Subcutaneous preadipocyte (primary cell): ENCODE data around the gene USP9X. TPM values are rescaled to one million over a fixed set of nuclear protein-coding genes. Genes with fewer than 3 reads are reported as not detected.

Experiments used
- total RNA-seq: library from RNA; depleted of rRNA; stranded (reverse); fragments of >200 nt; gene quantifications from 2 replicates; pipeline ENCODE4 v1.2.3, GENCODE V29; 2012

The USP9X gene, protein sequence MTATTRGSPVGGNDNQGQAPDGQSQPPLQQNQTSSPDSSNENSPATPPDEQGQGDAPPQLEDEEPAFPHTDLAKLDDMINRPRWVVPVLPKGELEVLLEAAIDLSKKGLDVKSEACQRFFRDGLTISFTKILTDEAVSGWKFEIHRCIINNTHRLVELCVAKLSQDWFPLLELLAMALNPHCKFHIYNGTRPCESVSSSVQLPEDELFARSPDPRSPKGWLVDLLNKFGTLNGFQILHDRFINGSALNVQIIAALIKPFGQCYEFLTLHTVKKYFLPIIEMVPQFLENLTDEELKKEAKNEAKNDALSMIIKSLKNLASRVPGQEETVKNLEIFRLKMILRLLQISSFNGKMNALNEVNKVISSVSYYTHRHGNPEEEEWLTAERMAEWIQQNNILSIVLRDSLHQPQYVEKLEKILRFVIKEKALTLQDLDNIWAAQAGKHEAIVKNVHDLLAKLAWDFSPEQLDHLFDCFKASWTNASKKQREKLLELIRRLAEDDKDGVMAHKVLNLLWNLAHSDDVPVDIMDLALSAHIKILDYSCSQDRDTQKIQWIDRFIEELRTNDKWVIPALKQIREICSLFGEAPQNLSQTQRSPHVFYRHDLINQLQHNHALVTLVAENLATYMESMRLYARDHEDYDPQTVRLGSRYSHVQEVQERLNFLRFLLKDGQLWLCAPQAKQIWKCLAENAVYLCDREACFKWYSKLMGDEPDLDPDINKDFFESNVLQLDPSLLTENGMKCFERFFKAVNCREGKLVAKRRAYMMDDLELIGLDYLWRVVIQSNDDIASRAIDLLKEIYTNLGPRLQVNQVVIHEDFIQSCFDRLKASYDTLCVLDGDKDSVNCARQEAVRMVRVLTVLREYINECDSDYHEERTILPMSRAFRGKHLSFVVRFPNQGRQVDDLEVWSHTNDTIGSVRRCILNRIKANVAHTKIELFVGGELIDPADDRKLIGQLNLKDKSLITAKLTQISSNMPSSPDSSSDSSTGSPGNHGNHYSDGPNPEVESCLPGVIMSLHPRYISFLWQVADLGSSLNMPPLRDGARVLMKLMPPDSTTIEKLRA (N-terminal part only)
- total RNA-seq: 101 and 112 TPM in 2 replicates

DNA sequence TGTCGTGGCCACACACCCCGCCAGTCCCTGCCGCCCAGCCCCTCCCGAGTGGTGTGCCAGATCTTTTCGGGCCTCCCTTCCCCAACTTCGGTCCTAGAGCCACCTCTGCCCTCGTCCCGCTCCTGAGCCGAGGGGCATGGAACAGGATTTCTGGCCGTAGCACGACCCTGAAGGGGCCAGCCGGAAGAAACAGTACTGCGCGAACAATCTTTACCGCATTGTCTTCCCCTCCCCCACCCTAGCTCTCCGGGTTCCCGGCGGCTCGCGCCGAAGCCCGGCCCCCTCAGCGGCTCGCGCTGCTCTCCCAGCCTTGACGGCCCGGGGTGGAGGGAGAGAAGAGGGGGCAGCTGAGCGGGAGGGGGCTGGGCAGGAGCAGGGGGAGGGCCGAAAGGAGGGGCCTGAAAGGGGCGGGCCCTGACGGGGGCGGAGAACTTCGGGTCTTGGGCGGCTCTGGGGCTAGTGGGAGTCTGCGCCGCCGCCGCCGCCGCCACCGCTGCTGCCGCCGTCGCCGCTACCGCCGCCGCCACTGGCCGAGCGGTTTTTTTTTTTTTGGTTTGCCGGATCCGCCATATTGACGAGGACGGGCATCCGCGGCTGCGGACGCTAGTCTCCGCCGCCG, at the start of gene USP9X:
Gene USP9X (plus strand): TSS at position 553 of the 619 bp plus-strand sequence. CDS start 38,184 bp downstream, outside the sequence.

Other genes starting within 250 kb of the USP9X start
- gene DDX3X, start 248.7 kb downstream of the USP9X start, total RNA-seq: 126 and 139 TPM in 2 replicates